Esophagus squamous epithelium (tissue), 5 donors: ENCODE measurements around the gene APOL4. TPM values are rescaled to one million over a fixed set of nuclear protein-coding genes. Genes with fewer than 3 reads are reported as not detected.
"Not testable (repeated sequence)": the region's sequence is repeated elsewhere in the genome, so short reads cannot be mapped to it uniquely, and the experiment has no call there.

Experiments used
- DNase-seq: peaks from one replicate; lab custom pipeline; 2025; lab: John Stamatoyannopoulos, UW
- H3K27ac ChIP-seq, 4 donors: fragments of 200-600 bp; sonication (generic); one replicate each; pipeline ENCODE4 v1.5.1; 2016 to 2019; ENCODE audit warnings: mild to moderate bottlenecking in 1 of 4
- H3K27me3 ChIP-seq, 4 donors: fragments of 200-600 bp; sonication (generic); 1 replicate in 3 of 4; 2 replicates in 1 of 4; pipeline versions ENCODE4 v1.5.1 to v1.6.0; 2017 to 2021; ENCODE audit warnings: antibody characterized with exemption in 1 of 4
- H3K36me3 ChIP-seq, 3 donors: fragments of 200-600 bp; sonication (generic); one replicate each; pipeline ENCODE4 v1.5.1; 2016 to 2019
- H3K4me1 ChIP-seq, 3 donors: fragments of 200-600 bp; sonication (generic); one replicate each; pipeline ENCODE4 v1.5.1; 2017 to 2019
- H3K4me3 ChIP-seq, 4 donors: fragments of 200-600 bp; sonication (generic); 1 replicate in 3 of 4; 2 replicates in 1 of 4; pipeline ENCODE4 v1.5.1; 2016 to 2019; ENCODE audit warnings: mild to moderate bottlenecking in 2 of 4, moderate library complexity in 1 of 4
- H3K9me3 ChIP-seq, 3 donors: fragments of 200-600 bp; sonication (generic); one replicate each; pipeline ENCODE4 v1.5.1; 2016 to 2019
- CTCF ChIP-seq, 6 experiments: fragments of 450-650 bp in 4 of 6; fragments of 200-600 bp in 2 of 6; sonication (generic) in 2 of 6; IDR thresholded peaks; one replicate each; pipeline ENCODE4 v1.5.1; 2016 to 2019; ENCODE audit warnings: antibody characterized with exemption in 6 of 6, mild to moderate bottlenecking in 4 of 6, moderate library complexity in 4 of 6
- POLR2A ChIP-seq, 4 donors: fragments of 450-650 bp; IDR thresholded peaks; one replicate each; pipeline ENCODE4 v1.6.1; 2017; ENCODE audit warnings: antibody characterized with exemption in 4 of 4, mild to moderate bottlenecking in 4 of 4, moderate library complexity in 3 of 4
- WGBS, 2 donors: methylation state at CpG; one replicate each; pipeline ENCODE4 v1.1.5; 2018; 5-methylcytosine and 5-hydroxymethylcytosine counted together
- intact Hi-C: fragments of 100-400 bp; cut with DNase I; formaldehyde crosslinking; loops from one replicate; pipeline ENCODE4 v1.15.0; 2022
- total RNA-seq, 4 donors: library from RNA; depleted of rRNA; stranded (reverse); fragments of >200 nt; gene quantifications; one replicate each; pipeline ENCODE4 v1.1.0, GENCODE V29; 2016
- donor health status: DM: yes; HTN: yes; CAD: no.

APOL4 gene
- total RNA-seq, 4 donors from 2014 or later: 0.45 to 10.3 (median 2.1) TPM

- Histone ChIP-seq H3K27me3 (no peaks in the 10 kb centered on the region), H3K27ac (peak overlapping the region; percentile 89 to 96 (median 92)), H3K36me3 (no peaks in the 10 kb centered on the region), H3K4me3 (peak overlapping the region in 3 of 4 donors; percentile 46 to 67 (median 46)), H3K4me1 (peaks cover 46 to 94% (median 68%) of the 10 kb centered on the region in 3 donors), H3K9me3 (no peaks in the 10 kb centered on the region)
- DNase-seq: no peak
- intact Hi-C loops: loop anchor here (10.0 kb wide), 1 partner anchor 69 kb away; no protein-coding TSS in a partner anchor
- TF ChIP-seq POLR2A (IDR thresholded peaks at IDR 0.05) (no peak), CTCF (IDR thresholded peaks at IDR 0.05) (no peak)
- WGBS, 2 donors: 58 to 78% methylated on average over 5 to 6 of the region's 7 CpGs
Measured at GRCh38 chr22:36155702-36156101, 45.9 kb downstream of the APOL4 start.

GRCh38 chr22:36154423-36154945 is 47.1 kb downstream of the APOL4 start:
- Histone ChIP-seq H3K27ac (peak overlapping the region; percentile 89 to 96 (median 92)), H3K4me3 (no peak overlapping the region), H3K27me3 (no peaks in the 10 kb centered on the region), H3K9me3 (no peaks in the 10 kb centered on the region), H3K4me1 (peaks cover 35 to 94% (median 72%) of the 10 kb centered on the region in 3 donors), H3K36me3 (peaks cover 0 to 4% (median 0%) of the 10 kb centered on the region in 3 donors)
- no peak for TF ChIP-seq POLR2A (IDR thresholded peaks at IDR 0.05)
- no peak for TF ChIP-seq CTCF (IDR thresholded peaks at IDR 0.05)
- WGBS, 2 donors: 73 to 78% methylated on average over 3 of the region's 3 CpGs
- DNase-seq: no peak
- intact Hi-C loops: loop anchor here (10.0 kb wide), 1 partner anchor 70 kb away; no protein-coding TSS in a partner anchor

- H3K36me3 ChIP-seq: peaks cover 0 to 11% (median 7%) of the 10 kb centered on the region in 3 donors
- no peak for TF ChIP-seq POLR2A (IDR thresholded peaks at IDR 0.05)
- no peak for TF ChIP-seq CTCF (IDR thresholded peaks at IDR 0.05)
- no peaks in the 10 kb centered on the region for H3K27me3 ChIP-seq
- H3K9me3 ChIP-seq: no peaks in the 10 kb centered on the region
- peak overlapping the region; percentile 89 to 96 (median 92) for H3K27ac ChIP-seq
- DNase-seq: no peak
- no peak overlapping the region for H3K4me3 ChIP-seq
- 79 to 80% methylated on average over 12 of the region's 12 CpGs for WGBS, 2 donors
- intact Hi-C loops: loop anchor here (10.0 kb wide), 1 partner anchor 71 kb away; no protein-coding TSS in a partner anchor
- H3K4me1 ChIP-seq: peaks cover 29 to 94% (median 72%) of the 10 kb centered on the region in 3 donors
Measured at GRCh38 chr22:36153501-36154422, 47.8 kb downstream of the APOL4 start.

- H3K4me3 ChIP-seq, DNase-seq, H3K9me3 ChIP-seq, H3K27me3 ChIP-seq: not testable (repeated sequence)
- peaks cover 28 to 91% (median 65%) of the 10 kb centered on the region in 3 donors for H3K4me1 ChIP-seq
- intact Hi-C loops: loop anchor here (10.0 kb wide), 1 partner anchor 72 kb away; no protein-coding TSS in a partner anchor
- peaks cover 0 to 21% (median 12%) of the 10 kb centered on the region in 3 donors for H3K36me3 ChIP-seq
- H3K27ac ChIP-seq: peak overlapping the region in 2 of 4 donors; percentile 91 to 92
- 91 to 93% methylated on average over 4 of the region's 4 CpGs for WGBS, 2 donors
Measured at GRCh38 chr22:36152821-36153220, 48.8 kb downstream of the APOL4 start.

GRCh38 chr22:36152088-36152487 is 49.5 kb downstream of the APOL4 start:
- peaks cover 22 to 91% (median 58%) of the 10 kb centered on the region in 3 donors for H3K4me1 ChIP-seq
- H3K9me3 ChIP-seq: no peaks in the 10 kb centered on the region
- DNase-seq: no peak
- intact Hi-C loops: loop anchor here (10.0 kb wide), 1 partner anchor 73 kb away; no protein-coding TSS in a partner anchor
- 84 to 90% methylated on average over 3 of the region's 3 CpGs for WGBS, 2 donors
- H3K4me3 ChIP-seq: no peak overlapping the region
- peak overlapping the region in 2 of 4 donors; percentile 66 for H3K27ac ChIP-seq
- TF ChIP-seq POLR2A (IDR thresholded peaks at IDR 0.05) (no peak), CTCF (IDR thresholded peaks at IDR 0.05) (no peak)
- H3K27me3 ChIP-seq: no peaks in the 10 kb centered on the region
- H3K36me3 ChIP-seq: peaks cover 0 to 25% (median 12%) of the 10 kb centered on the region in 3 donors
